GM12864 (cell line): Measurements from ENCODE around the gene PLA2G4E.

Source experiments
- DNase-seq: peaks from one replicate; pipeline ENCODE4 v3.0.0-alpha.2; 2011; ENCODE audit warnings: low read depth
- H3K4me3 ChIP-seq: 2 replicates; pipeline ENCODE4 v1.5.1; 2011; ENCODE audit warnings: mild to moderate bottlenecking, low read depth, low read length, control low read depth
- TF ChIP-seq, protein P1 (sequence below): IDR thresholded peaks from 2 replicates; pipeline ENCODE4 v1.5.1; 2011; ENCODE audit warnings: low read depth, mild to moderate bottlenecking, moderate library complexity, low read length, control low read depth, inconsistent platforms; ENCODE audit errors: missing control alignments

The PLA2G4E gene

DNA sequence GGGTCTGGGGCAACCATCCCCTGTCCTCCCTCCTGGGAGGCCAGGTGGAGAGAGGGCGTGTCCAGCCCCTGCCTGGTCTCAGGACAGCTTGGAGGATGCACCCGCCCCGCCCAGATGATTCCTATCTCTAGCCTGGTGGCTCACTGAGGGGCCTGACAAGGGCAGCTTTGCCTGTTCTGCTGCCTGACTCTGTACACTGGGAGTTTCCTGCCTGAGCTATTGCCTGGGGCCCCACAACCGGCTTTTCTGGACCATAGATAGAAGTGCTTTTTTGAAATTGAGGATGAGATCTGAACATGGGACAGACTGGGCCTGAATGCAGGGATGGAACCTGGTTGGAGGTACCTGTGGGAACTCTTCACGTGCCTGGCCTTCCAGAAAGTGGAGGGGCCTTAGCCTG lies 751 bp upstream of the PLA2G4E start:
- no peak for DNase-seq
- H3K4me3 ChIP-seq = no peak overlapping the region

DNA sequence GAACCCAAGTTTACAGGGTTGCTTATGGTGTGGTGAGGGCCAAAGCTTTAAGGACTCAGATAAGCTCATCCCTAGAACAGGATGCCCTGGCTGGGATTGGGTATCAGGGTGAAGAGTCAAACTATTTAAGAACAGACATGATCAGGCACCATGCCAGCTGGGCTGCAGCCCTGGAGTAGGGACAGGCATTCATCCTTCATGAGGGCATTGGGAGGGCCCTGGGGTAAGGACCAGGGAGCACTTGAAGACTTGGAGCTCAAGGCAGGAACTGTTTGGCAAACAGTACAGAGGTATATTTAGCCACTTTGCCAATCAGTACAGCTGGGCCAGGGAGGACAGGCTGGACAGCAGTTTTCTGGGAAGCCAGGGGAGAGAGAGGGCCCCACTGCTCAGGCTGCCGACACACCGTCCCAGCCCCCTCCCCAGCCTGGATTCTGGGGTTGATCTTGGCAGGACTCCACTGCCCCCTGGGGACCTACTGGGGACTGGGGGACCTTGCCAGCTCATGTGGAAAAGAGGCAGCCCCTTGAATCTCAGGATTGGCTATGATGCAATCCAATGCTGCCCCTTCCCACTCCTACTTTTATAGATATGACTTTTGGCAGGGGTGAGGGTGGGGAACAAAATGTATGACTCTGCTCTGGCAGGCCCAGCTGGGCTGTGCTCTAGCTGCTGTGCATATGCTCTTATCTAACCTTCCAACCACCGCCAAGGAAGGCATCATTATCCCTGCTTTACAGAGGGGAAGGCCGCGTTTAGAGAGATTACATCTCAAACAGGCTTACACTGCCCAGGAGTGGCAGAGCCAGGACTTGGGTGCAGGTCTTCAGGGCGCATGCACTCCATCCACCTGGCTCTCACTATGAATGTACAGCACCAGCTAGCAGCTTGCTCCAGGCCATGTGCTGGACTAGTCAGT lies 2.3 kb downstream of the PLA2G4E start:
- DNase-seq = no peak
- H3K4me3 ChIP-seq = no peak overlapping the region
- TF ChIP-seq, protein P1, sequence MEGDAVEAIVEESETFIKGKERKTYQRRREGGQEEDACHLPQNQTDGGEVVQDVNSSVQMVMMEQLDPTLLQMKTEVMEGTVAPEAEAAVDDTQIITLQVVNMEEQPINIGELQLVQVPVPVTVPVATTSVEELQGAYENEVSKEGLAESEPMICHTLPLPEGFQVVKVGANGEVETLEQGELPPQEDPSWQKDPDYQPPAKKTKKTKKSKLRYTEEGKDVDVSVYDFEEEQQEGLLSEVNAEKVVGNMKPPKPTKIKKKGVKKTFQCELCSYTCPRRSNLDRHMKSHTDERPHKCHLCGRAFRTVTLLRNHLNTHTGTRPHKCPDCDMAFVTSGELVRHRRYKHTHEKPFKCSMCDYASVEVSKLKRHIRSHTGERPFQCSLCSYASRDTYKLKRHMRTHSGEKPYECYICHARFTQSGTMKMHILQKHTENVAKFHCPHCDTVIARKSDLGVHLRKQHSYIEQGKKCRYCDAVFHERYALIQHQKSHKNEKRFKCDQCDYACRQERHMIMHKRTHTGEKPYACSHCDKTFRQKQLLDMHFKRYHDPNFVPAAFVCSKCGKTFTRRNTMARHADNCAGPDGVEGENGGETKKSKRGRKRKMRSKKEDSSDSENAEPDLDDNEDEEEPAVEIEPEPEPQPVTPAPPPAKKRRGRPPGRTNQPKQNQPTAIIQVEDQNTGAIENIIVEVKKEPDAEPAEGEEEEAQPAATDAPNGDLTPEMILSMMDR = no peak

More for the DNA sequence above, 751 bp upstream of the PLA2G4E start:
- TF ChIP-seq, protein P1 = no peak

DNA sequence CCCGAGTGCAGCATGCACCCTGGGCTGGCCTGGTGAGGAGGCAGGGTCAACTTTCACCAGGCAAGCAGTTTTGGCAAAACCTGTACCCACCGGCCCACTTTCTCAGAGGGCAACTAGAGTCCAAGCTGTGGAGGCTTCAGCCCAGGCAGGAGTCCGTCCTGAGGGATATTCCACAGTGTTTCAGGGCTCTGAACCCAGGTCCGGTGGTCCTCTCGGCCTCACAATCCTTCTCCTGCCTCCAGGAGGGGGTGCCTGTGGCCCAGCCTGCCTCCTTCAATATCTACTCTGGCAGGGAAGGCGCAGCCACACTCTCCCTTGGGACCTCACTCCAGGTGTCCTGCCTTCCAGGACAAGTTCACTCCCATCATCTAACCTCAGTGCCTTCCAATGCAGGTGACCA lies 3.9 kb downstream of the PLA2G4E start:
- TF ChIP-seq, protein P1 = no peak
- no peak overlapping the region for H3K4me3 ChIP-seq
- DNase-seq = no peak

DNA sequence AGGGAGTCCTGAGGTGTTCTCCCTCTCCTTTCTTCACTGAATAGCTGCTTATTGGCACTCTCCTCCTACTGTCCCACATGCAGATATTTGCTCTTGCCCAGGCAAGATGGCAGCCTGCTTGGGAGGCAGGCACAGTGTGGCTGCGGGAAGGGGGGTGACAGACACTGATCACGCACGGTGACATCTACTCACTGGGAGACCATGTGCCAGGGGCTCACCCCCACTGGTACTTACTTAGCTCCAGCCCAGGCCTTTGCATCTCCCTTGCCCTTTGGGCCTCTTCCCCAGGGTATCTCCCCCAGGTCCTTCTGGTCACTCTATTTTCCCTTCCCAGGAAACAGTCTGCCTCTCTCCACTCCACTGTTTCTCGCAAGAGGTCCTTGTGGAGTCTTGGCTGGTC lies 6.4 kb downstream of the PLA2G4E start:
- H3K4me3 ChIP-seq = no peak overlapping the region
- DNase-seq = no peak
- TF ChIP-seq, protein P1 = no peak

DNA sequence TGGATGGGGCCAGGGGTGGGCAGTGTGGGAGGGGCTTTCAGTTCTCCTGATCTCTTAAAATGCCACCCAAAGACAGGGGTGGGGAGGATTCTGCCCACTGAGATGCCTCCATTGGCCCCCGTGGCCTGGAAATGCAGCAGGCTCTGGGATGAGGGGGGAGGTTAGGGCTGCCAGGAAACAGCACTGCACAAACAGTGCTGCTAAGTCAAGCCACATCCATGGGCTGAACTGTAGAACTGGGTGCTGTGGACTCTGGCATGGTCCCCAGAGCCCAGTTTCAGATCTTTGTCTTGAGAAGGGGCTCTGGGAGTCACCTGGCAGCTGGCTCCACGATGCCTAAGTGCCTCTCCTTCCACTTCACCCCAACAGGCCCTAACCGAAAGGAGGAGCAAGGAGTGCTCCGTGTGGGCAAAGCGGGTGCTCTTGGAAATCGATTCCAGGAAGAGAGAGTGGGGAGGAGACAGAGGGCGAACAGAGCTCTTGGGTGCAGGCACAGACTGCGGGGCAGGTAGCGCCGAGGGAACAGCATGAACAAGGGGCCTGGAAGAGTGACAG lies 7.8 kb downstream of the PLA2G4E start:
- H3K4me3 ChIP-seq = no peak overlapping the region
- TF ChIP-seq, protein P1 = no peak
- DNase-seq = no peak

DNA sequence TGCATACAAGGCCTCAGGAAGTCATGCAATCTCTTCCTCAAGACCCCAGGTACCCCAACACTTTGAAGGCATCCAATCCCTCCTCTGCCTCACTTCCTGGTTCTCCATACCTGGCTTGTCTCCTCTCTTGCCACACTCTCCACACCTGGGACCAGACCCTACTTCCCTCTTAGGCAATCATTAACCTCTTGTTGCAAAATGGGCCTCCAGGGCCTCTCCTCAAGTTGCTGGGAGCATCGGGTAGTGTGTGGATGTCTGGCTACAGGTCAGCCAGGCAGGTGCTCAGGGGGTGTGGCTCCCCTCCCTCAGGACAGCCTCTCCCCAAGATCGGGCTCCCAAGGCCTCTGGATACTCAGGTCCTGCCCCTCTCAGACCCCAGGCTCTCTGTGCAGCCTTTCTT lies 8.6 kb downstream of the PLA2G4E start:
- no peak for DNase-seq
- no peak overlapping the region for H3K4me3 ChIP-seq
- TF ChIP-seq, protein P1 = no peak
